Breast epithelium (tissue), 4 donors: ENCODE data around the gene ALB. TPM values are rescaled to one million over a fixed set of nuclear protein-coding genes. Genes with fewer than 3 reads are reported as not detected.

Source experiments
- DNase-seq, 2 donors: peaks; one replicate each; pipeline ENCODE4 v3.0.0-alpha.2; 2019; ENCODE audit warnings: low spot score in 2 of 2
- H3K27ac ChIP-seq, 2 donors: fragments of 200-600 bp; sonication (generic) in 1 of 2; one replicate each; pipeline ENCODE4 v1.5.1; 2016 to 2019; ENCODE audit warnings: mild to moderate bottlenecking in 1 of 2
- H3K27me3 ChIP-seq, 2 donors: fragments of 200-600 bp; sonication (generic) in 1 of 2; one replicate each; pipeline versions ENCODE4 v1.5.1 to v1.6.0; 2017 to 2019; ENCODE audit warnings: control low read depth in 1 of 2, mild to moderate bottlenecking in 1 of 2
- H3K36me3 ChIP-seq: fragments of 200-600 bp; one replicate; pipeline ENCODE4 v1.5.1; 2019
- H3K4me1 ChIP-seq, 2 donors: fragments of 200-600 bp; sonication (generic); one replicate each; pipeline ENCODE4 v1.5.1; 2016 to 2019; ENCODE audit warnings: control low read depth in 1 of 2
- H3K4me3 ChIP-seq, 3 donors: fragments of 200-600 bp; sonication (generic); 1 replicate in 2 of 3; 2 replicates in 1 of 3; pipeline ENCODE4 v1.5.1; 2016 to 2019; ENCODE audit warnings: mild to moderate bottlenecking in 3 of 3, moderate library complexity in 2 of 3
- H3K9me3 ChIP-seq, 2 donors: fragments of 200-600 bp; sonication (generic) in 1 of 2; one replicate each; pipeline ENCODE4 v1.5.1; 2016 to 2019; ENCODE audit warnings: control low read depth in 1 of 2
- CTCF ChIP-seq, 3 donors: fragments of 450-650 bp; IDR thresholded peaks; one replicate each; pipeline ENCODE4 v1.5.1; 2016 to 2017; ENCODE audit warnings: antibody characterized with exemption in 3 of 3, mild to moderate bottlenecking in 3 of 3, moderate library complexity in 3 of 3
- POLR2A ChIP-seq: fragments of 450-650 bp; IDR thresholded peaks from one replicate; pipeline ENCODE4 v1.6.1; 2016; ENCODE audit warnings: antibody characterized with exemption, mild to moderate bottlenecking, moderate library complexity
- POLR2AphosphoS5 ChIP-seq, 3 donors: sonication (generic); formaldehyde crosslinking; IDR thresholded peaks; one replicate each; pipeline ENCODE4 v1.6.1; 2017; ENCODE audit warnings: antibody characterized with exemption in 3 of 3
- intact Hi-C: fragments of 100-400 bp; cut with DNase I; formaldehyde crosslinking; loops from one replicate; pipeline ENCODE4 v1.15.1; 2023; ENCODE audit warnings: low total_unique reads
- total RNA-seq, 3 donors: library from RNA; depleted of rRNA; stranded (reverse); fragments of >200 nt; gene quantifications; one replicate each; pipeline ENCODE4 v1.1.0, GENCODE V29; 2016

ALB gene
- total RNA-seq, 3 donors from 2014 or later = 0.66 to 9.1 TPM; not detected in 1

- Histone ChIP-seq H3K36me3 (no peaks in the 10 kb centered on the region), H3K4me3 (no peak overlapping the region), H3K9me3 (no peaks in the 10 kb centered on the region), H3K27ac (no peak overlapping the region), H3K27me3 (no peaks in the 10 kb centered on the region), H3K4me1 (no peaks in the 10 kb centered on the region)
- DNase-seq = no peak
- TF ChIP-seq POLR2AphosphoS5 (IDR thresholded peaks at IDR 0.05) = no peak
- TF ChIP-seq POLR2A = no peak
- no peak for TF ChIP-seq CTCF (IDR thresholded peaks at IDR 0.05)
- intact Hi-C loops = no loop called here
Measured at GRCh38 chr4:73419106-73420038, 15.3 kb downstream of the ALB start.

- Histone ChIP-seq H3K4me3 (no peak overlapping the region), H3K9me3 (no peaks in the 10 kb centered on the region), H3K4me1 (no peaks in the 10 kb centered on the region), H3K27ac (no peak overlapping the region), H3K36me3 (no peaks in the 10 kb centered on the region), H3K27me3 (no peaks in the 10 kb centered on the region)
- TF ChIP-seq POLR2AphosphoS5 (IDR thresholded peaks at IDR 0.05) (no peak), CTCF (IDR thresholded peaks at IDR 0.05) (no peak), POLR2A (no peak)
- no peak for DNase-seq
- intact Hi-C loops = no loop called here
Measured at GRCh38 chr4:73420615-73421014, 16.5 kb downstream of the ALB start.

- no peak overlapping the region for H3K4me3 ChIP-seq
- no peaks in the 10 kb centered on the region for H3K9me3 ChIP-seq
- H3K27me3 ChIP-seq = no peaks in the 10 kb centered on the region
- H3K27ac ChIP-seq = no peak overlapping the region
- no peaks in the 10 kb centered on the region for H3K36me3 ChIP-seq
- H3K4me1 ChIP-seq = no peaks in the 10 kb centered on the region
- DNase-seq = no peak
- intact Hi-C loops = no loop called here
- TF ChIP-seq POLR2A (no peak), CTCF (IDR thresholded peaks at IDR 0.05) (no peak), POLR2AphosphoS5 (IDR thresholded peaks at IDR 0.05) (no peak)
Measured at GRCh38 chr4:73421708-73422457, 17.8 kb downstream of the ALB start.

- intact Hi-C loops = no loop called here
- Histone ChIP-seq H3K9me3 (no peaks in the 10 kb centered on the region), H3K4me1 (no peaks in the 10 kb centered on the region), H3K36me3 (no peaks in the 10 kb centered on the region), H3K4me3 (no peak overlapping the region), H3K27ac (no peak overlapping the region), H3K27me3 (no peaks in the 10 kb centered on the region)
- TF ChIP-seq POLR2A (no peak), POLR2AphosphoS5 (IDR thresholded peaks at IDR 0.05) (no peak), CTCF (IDR thresholded peaks at IDR 0.05) (no peak)
- DNase-seq = no peak
Measured at GRCh38 chr4:73422458-73422752, 18.3 kb downstream of the ALB start.

- H3K36me3 ChIP-seq = no peaks in the 10 kb centered on the region
- no peaks in the 10 kb centered on the region for H3K9me3 ChIP-seq
- no peak overlapping the region for H3K27ac ChIP-seq
- TF ChIP-seq CTCF (IDR thresholded peaks at IDR 0.05) = no peak
- TF ChIP-seq POLR2A = no peak
- TF ChIP-seq POLR2AphosphoS5 (IDR thresholded peaks at IDR 0.05) = no peak
- DNase-seq = no peak
- no peaks in the 10 kb centered on the region for H3K27me3 ChIP-seq
- H3K4me3 ChIP-seq = no peak overlapping the region
- H3K4me1 ChIP-seq = no peaks in the 10 kb centered on the region
- intact Hi-C loops = no loop called here
Measured at GRCh38 chr4:73423184-73423583, 19.1 kb downstream of the ALB start.
